IPS-18c (cell line): ENCODE measurements around the gene RRP8.

Source experiments
- H3K4me3 ChIP-seq: 2 replicates; pipeline ENCODE4 v1.7.0; 2013; ENCODE audit warnings: low read depth, mild to moderate bottlenecking, low read length, moderate library complexity; ENCODE audit not compliant: insufficient read depth
- H3K9me3 ChIP-seq: one replicate; pipeline ENCODE4 v1.6.1; 2013; ENCODE audit warnings: mild to moderate bottlenecking, low read length, moderate library complexity; ENCODE audit not compliant: control insufficient read depth, insufficient read depth

RRP8 gene

GRCh38 chr11:6623391-6624363, 20.3 kb upstream of the RRP8 start:
- H3K9me3 ChIP-seq: no peaks in the 10 kb centered on the region
- H3K4me3 ChIP-seq: no peak overlapping the region

GRCh38 chr11:6622261-6623171, 19.1 kb upstream of the RRP8 start:
- H3K9me3 ChIP-seq: no peaks in the 10 kb centered on the region
- no peak overlapping the region for H3K4me3 ChIP-seq

- no peak overlapping the region for H3K4me3 ChIP-seq
- H3K9me3 ChIP-seq: no peaks in the 10 kb centered on the region
These were observed 18.3 kb upstream of the RRP8 start for GRCh38 chr11:6621711-6622211.

GRCh38 chr11:6620636-6621035, 17.2 kb upstream of the RRP8 start:
- H3K4me3 ChIP-seq: no peak overlapping the region
- H3K9me3 ChIP-seq: no peaks in the 10 kb centered on the region

- peak within 1 kb of the TSS; percentile 69 for H3K4me3 ChIP-seq
These were observed 15.8 kb upstream of the RRP8 start, which contains the start of gene TPP1 for GRCh38 chr11:6619004-6619745. TSS of gene TPP1 (minus strand) at chr11:6619422. CDS start at chr11:6619400, 22 bp downstream.

GRCh38 chr11:6618117-6619003, 14.9 kb upstream of the RRP8 start:
- Histone ChIP-seq H3K9me3 (no peaks in the 10 kb centered on the region), H3K4me3 (peak overlapping the region; percentile 69)

More at GRCh38 chr11:6619004-6619745, 15.8 kb upstream of the RRP8 start, which contains the start of gene TPP1:
- no peaks in the 10 kb centered on the region for H3K9me3 ChIP-seq

- H3K9me3 ChIP-seq: no peaks in the 10 kb centered on the region
- H3K4me3 ChIP-seq: no peak overlapping the region
These were observed 13.9 kb upstream of the RRP8 start for GRCh38 chr11:6617315-6617781.

- no peak overlapping the region for H3K4me3 ChIP-seq
- no peaks in the 10 kb centered on the region for H3K9me3 ChIP-seq
These were observed 13.3 kb upstream of the RRP8 start for GRCh38 chr11:6616596-6617250.

- Histone ChIP-seq H3K9me3 (no peaks in the 10 kb centered on the region), H3K4me3 (no peak overlapping the region)
These were observed 12.6 kb upstream of the RRP8 start for GRCh38 chr11:6615882-6616585.

- H3K4me3 ChIP-seq: no peak overlapping the region
These were observed 11.6 kb upstream of the RRP8 start for GRCh38 chr11:6615046-6615445.

GRCh38 chr11:6614446-6614845, 11.0 kb upstream of the RRP8 start:
- Histone ChIP-seq H3K4me3 (no peak overlapping the region), H3K9me3 (no peaks in the 10 kb centered on the region)

More at GRCh38 chr11:6615046-6615445, 11.6 kb upstream of the RRP8 start:
- H3K9me3 ChIP-seq: no peaks in the 10 kb centered on the region

- Histone ChIP-seq H3K9me3 (no peaks in the 10 kb centered on the region), H3K4me3 (no peak overlapping the region)
These were observed 10.1 kb upstream of the RRP8 start for GRCh38 chr11:6613496-6613895.

GRCh38 chr11:6612213-6613041, 9.0 kb upstream of the RRP8 start, which contains the start of gene TAF10:
TSS of gene TAF10 (minus strand) at chr11:6612216. CDS start at chr11:6612189, 27 bp downstream.
- Histone ChIP-seq H3K4me3 (peak within 1 kb of the TSS; percentile 90), H3K9me3 (no peaks in the 10 kb centered on the region)

- peak overlapping the region; percentile 90 for H3K4me3 ChIP-seq
These were observed 8.5 kb upstream of the RRP8 start for GRCh38 chr11:6611963-6612212.

More at GRCh38 chr11:6611963-6612212, 8.5 kb upstream of the RRP8 start:
- H3K9me3 ChIP-seq: no peaks in the 10 kb centered on the region
